ENCODE results near the gene UST.
"Not testable (repeated sequence)": the region's sequence is repeated elsewhere in the genome, so short reads cannot be mapped to it uniquely, and the experiment has no call there.

UST gene

DNA sequence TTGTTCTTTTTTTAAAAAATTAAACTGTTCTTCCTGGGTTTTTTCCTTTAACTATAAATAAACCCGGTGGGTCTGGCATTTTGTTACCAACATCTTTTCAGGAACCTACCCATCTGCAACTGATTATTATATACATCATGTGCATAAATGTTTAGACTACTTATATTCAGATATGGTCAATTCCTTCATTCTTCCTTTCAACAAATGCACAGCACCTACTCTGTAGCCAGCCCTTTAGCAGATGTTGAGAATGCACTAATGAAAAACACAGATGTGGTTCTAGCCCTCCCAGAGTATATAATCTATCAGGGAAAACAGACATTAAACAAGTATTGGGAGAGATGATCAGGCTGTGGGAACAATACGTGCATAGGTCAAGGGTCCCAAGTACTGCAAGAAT, 237.1 kb downstream of the UST start:
- no peak for DNase-seq

- DNase-seq, result no peak
Measured at GRCh38 chr6:148984531-148985056, 237.8 kb downstream of the UST start.

- no peak for DNase-seq
Measured at GRCh38 chr6:148985499-148985898, 238.7 kb downstream of the UST start.

DNA sequence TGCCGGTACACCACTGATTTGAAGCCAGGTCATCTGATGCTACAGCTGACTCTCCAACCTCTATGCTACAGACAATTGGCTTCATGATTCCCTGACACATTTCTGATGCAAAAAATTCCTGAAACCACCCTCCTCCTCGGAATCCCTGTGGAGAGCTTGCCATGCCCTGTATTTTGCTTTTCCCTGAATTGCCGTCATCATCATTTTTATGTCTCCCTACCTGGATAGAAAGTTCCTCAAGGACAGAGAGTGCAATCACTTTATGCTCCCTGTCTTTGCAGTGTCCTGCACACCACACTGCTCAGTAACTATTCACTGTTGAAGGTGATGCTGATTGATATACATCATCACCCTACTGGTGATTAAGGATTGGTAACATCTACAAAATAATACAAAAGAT, 239.8 kb downstream of the UST start:
- DNase-seq, result no peak

DNA sequence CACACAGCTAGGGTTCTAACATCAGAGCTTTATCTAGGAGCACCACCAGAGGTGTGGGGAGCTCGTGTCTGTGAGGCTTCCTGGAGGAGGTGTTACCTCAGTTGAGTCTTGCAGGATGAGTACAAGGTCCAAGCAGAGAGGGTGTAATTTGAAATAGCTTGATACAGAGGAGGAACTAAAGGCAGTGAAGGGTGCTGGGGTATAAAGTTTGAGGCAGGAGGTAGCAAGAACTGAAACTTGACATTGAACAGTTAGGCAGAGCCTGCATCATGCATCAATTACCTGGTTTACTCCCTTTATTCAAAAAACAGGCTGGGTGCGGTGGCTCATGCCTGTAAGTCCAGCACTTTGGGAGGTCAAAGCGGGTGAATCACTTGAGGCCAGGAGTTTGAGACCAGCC, 241.2 kb downstream of the UST start:
- DNase-seq, result no peak

DNA sequence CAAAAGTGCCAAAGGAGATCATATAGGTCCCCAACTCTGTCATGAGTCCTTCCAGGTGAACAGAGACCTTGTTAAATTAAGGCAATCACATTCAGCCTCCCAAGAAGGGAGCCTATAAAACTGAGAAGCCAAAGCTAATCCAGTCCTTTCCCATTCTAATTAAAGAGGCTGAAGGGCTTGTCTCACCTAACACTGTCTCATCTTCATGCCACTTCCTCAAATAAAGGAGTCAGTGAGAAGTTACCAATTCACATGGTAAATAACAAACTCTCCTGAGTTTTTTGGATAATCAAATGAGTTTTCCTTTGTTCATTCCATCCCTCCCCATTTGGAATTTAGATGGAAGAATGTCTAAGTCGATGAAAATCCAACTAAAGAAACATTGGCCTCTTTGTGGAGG, 242.8 kb downstream of the UST start:
- DNase-seq, result no peak

DNA sequence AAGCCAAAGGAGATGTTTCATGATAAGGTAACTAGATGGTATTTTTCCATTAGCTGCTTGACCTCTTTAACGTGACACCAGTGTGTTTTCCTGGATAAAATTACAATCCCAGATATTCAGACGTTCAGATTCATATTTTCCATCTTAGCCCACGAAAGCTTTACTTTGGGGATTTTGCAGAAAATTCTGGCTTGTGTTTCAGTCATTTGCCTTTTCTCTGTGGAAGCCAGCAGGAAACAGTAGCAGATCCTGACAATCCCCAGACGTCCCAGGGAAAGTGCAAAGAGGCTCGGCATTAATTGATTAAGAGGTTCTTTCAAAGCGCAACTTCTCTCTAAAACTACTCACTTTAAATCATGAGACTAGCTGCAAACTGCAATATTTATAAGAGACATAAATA, 243.6 kb downstream of the UST start:
- DNase-seq, result no peak

DNA sequence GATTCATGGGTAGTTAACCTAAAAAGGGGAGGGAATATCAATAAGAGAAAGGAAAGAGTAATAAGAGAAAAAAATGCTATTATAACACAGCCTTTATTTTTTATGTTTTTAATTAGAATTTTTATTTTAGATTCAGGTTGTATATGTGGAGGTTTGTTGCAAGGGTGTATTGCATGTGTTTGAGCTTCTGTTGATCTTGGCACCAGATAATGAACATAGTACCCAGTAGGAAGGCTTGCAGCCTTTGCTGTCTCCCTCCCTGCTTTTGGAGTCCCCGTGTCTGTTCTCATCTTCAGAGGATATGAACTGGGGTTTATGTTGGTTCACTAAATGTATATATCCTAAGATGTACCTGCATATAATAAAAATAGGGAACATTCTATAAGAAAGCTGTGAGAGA, 250.0 kb downstream of the UST start:
- no peak for DNase-seq

DNA sequence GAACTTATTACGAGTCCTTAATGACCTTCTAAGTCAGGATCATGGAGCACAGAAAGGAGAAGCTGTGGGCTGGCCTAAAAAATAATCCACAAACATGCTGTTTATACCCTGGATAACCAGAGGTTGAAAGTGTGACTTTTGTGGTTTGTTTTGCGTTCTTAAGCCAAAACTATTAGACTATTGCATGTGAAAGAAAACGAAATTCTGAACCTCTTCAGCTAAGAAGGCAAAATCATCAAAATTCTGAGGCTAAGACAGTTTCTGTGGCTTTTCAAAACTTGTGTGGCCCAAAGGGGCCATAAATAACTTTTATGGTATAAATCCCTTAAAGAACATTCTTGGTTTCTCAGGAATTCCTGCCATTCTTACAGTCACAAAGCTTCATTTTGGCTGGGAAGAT, 251.0 kb downstream of the UST start:
- no peak for DNase-seq

DNA sequence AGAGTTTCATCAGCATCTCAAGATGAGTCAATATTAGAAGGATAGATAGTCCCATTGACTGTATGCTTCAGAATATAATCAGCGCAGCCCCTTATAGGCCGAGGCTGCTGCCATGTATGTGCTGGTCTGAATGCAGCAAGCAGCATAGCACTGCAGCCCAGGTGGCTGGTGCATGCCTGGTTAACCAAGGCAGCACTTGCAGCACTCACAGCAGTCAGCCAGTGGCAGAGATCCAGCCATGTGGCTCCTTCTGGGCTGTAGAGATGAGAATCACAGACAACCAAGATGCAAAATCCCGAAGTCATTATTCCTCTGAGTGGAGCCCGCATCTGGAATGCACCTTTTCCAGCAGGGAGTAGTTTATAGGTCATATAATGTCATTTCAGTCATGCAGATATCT, 251.9 kb downstream of the UST start:
- no peak for DNase-seq

GRCh38 chr6:148999501-148999900, 252.7 kb downstream of the UST start:
- DNase-seq, result no peak

DNA sequence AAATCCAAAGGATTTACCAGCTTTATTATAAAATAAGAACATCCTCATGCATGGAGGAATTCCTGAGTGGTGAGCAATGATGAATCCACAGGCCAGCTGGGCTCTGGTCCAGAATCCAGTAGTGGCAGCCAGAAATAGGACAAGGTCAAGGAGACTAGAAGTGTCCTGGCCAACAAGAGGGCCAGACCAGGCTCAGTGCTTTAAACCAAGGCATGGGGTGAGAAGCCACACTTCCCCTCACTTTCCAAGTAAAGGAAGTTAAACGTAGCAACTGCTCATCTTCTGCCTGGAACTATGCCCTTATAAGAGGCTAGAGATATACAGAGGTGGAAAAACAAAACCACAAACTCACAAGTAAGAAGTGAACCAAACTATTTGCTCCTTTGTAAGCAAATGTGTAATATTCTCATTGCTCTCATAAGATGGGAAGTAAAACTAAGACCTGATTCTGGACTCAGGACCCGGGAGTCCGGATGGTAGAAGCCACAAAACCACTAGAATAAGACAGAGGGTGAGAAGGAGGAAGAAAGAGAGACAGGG, 253.2 kb downstream of the UST start:
- no peak for DNase-seq

DNA sequence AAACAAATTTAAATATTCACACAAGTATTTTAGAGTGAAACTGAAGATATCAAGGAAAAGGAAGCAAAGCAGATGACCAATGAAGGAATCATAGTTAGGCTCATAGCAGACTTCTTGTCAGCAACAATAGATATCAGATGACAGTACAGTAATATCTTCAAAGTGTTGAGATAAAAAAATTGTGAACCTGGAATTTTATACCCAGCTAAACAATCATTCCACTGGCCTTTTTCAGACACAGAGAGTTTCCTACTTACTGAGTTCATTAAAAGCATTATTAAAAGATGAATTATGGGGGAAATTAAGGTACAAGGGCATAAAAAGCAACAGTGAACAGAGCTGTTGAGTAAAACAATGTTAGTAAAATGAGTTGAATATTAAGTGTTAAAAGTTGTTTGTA, 254.6 kb downstream of the UST start:
- DNase-seq, result no peak

DNA sequence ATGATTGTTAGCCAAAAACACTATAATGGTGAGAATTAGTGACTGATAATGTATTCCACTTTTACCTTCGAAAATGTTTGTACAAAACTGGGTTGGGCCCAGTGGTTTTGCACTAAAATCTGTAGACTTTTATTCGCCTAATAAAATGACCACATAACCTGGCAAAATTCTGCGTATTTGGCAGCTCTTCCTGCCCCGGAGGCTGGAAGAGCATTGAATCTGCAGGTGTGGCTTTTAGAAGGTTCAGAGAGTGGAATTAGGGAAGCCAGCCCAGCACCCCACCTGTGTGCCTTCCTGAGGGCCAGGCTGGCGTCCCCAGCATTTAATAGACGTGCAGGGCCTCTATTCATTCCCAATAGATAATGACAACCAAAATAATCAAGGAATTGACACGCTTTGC, 256.7 kb downstream of the UST start:
- no peak for DNase-seq

GRCh38 chr6:149004664-149005063, 257.8 kb downstream of the UST start:
- no peak for DNase-seq

DNA sequence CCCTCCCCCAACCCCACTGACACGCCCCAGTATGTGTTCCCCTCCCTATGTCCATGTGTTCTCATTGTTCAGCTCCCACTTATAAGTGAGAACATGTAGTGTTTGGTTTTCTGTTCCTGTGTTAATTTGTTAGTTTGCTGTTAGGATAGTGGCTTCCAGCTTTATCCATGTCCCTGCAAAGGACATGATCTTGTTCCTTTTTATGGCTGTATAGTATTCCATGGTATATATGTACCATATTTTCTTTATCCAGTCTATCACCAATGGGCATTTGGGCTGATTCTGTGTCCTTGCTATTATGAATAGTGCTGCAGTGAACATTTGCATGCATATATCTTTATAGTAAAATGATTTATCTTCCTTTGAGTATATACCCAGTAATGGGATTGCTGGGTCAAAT, 259.4 kb downstream of the UST start:
- not testable (repeated sequence) for DNase-seq

- DNase-seq, result no peak
Measured at GRCh38 chr6:149006671-149007070, 259.8 kb downstream of the UST start.

DNA sequence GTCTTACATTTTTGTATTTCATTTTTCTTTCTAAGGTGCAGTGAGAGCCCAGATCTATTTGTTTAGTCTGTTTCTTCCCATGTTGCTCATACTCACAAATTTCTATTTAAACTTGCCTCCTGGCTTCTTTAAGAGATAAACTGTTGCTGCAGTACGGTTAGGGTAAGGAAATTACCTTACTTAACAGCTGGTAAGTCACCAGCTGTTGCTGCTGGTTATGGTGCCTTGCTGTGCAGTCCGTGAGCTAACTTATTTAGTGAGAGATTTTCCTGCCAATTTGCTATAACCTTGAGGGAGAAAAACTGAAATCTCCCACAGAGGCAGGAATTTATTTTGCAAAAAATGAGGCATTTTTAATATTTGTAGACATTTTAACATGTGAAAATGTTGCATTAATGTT, 261.0 kb downstream of the UST start:
- DNase-seq, result no peak

DNA sequence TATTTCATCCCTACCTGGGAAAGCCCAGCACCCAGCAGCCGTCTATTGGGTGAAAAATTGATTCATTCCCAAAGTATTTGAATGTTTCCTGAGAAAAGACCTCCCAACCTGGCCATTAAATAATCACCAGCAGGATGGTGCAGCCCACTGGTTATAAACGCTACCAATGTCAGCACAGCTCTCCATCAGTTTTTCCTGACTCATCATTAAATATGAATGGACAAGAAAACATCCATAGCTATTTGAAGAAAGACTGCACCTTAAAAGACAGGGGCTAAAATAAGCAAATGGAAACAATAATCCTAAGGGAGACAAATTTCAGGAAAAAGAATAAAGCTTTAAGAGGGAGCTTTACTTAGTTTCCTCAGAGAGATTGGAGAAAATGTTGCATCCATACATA, 261.9 kb downstream of the UST start:
- DNase-seq, result no peak

GRCh38 chr6:149012040-149012545, 265.3 kb downstream of the UST start:
- DNase-seq, result no peak

- no peak for DNase-seq
Measured at GRCh38 chr6:149013586-149014344, 266.9 kb downstream of the UST start.

DNA sequence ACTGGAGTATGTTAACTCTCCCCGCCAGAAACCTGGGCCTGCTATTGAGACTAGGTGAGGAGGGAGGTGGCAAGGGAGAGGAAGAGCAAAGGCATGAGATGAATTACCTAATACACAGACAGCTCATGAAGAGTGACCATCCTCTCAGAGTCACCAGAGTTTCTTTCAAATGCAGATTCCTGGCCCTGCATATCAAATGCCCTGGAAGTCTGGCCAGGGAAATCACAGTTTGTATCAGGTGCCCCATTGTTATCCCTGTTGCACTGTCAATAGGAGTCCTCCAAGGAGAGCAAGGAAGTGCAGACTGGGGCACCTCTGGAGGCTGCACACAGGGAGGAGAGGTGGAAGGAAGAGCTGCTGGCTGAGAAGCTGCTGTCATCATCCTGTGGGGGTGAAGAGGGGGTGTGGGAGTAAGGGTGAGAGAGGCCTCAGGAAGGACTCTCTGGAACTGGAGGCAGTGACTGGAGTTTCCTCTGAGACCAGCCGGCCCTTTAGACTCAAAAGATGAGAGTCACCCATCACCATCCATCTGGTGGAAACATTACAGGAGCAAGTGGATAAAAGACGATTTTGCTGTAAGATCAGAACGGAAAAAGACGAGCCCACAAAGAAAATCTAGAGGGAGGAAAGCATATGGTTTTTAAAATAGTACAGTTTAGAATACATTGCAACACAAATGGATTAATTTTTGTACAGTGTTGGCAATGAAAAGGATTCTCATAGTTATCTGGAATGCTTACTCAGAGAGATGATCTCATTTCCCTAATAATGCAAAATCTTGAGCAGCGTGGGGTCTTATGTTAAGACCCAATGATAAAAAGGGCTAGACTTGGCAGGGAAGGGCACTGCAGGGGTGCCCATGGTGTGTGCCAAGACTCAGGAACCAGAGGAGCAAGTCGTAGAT, 268.1 kb downstream of the UST start:
- DNase-seq, result no peak

All from COR-L47 (cell line).